H1 (cell line): ENCODE data around the gene NTN5. TPM values are rescaled to one million over a fixed set of nuclear protein-coding genes. Genes with fewer than 3 reads are reported as not detected.

Experiments
- CTCF ChIA-PET: fragments of 300-600 bp; sonication (Branson Sonifier 250); formaldehyde crosslinking; loops from one replicate; lab custom pipeline; 2021; ENCODE audit not compliant: partially characterized antibody; lab: Charles Lee
- POLR2A ChIA-PET: fragments of 300-600 bp; sonication (Branson Sonifier 250); formaldehyde crosslinking; loops from one replicate; lab custom pipeline; 2021; ENCODE audit warnings: inconsistent platforms; ENCODE audit not compliant: partially characterized antibody; lab: Charles Lee
- DNase-seq, 2 experiments: peaks; one replicate each; pipeline versions ENCODE4 v3.0.0 to v3.0.0-alpha.2; 2010 to 2022; ENCODE audit warnings: low spot score in 2 of 2, low read depth in 1 of 2, mixed read lengths in 1 of 2
- FAIRE-seq: peaks from 2 replicates; lab custom pipeline; 2011; peaks lifted over from hg19 to GRCh38; lab: Jason Lieb, UNC
- H2AFZ ChIP-seq: 2 replicates; pipeline ENCODE4 v1.8.1; 2012; ENCODE audit warnings: low read length, inconsistent platforms
- H2AK5ac ChIP-seq: 2 replicates; pipeline ENCODE4 v1.6.1; 2013; ENCODE audit warnings: low read depth, low read length
- H2BK120ac ChIP-seq: replicated peaks from 2 replicates; pipeline ENCODE3; 2013; ENCODE audit warnings: low read depth, low read length, inconsistent platforms
- H2BK12ac ChIP-seq: 2 replicates; pipeline ENCODE4 v1.6.1; 2013; ENCODE audit warnings: low read depth, low read length
- H2BK15ac ChIP-seq: 2 replicates; pipeline ENCODE4 v1.6.1; 2013; ENCODE audit warnings: low read length
- H2BK20ac ChIP-seq: 2 replicates; pipeline ENCODE4 v1.6.1; 2013; ENCODE audit warnings: low read length
- H2BK5ac ChIP-seq: 2 replicates; pipeline ENCODE4 v1.6.1; 2013; ENCODE audit warnings: low read depth, low read length
- H3K14ac ChIP-seq: 2 replicates; pipeline ENCODE4 v1.6.1; 2013; ENCODE audit warnings: inconsistent platforms; ENCODE audit not compliant: insufficient read length
- H3K18ac ChIP-seq: 2 replicates; pipeline ENCODE4 v1.6.1; 2013; ENCODE audit warnings: low read length; ENCODE audit errors: extremely low read depth
- H3K23ac ChIP-seq: 2 replicates; pipeline ENCODE4 v1.6.1; 2013; ENCODE audit warnings: inconsistent platforms; ENCODE audit not compliant: insufficient read length
- H3K23me2 ChIP-seq: 2 replicates; pipeline ENCODE4 v1.6.1; 2013; ENCODE audit warnings: low read depth, low read length
- H3K27ac ChIP-seq: 2 replicates; pipeline ENCODE4 v1.6.1; 2011; ENCODE audit warnings: low read depth, low read length, inconsistent platforms
- H3K27me3 ChIP-seq, 4 experiments: replicated peaks in 1 of 4; 1 replicate in 1 of 4; 2 replicates in 3 of 4; pipeline versions ENCODE4 v1.6.1 to v1.8.1; 2011 to 2013; ENCODE audit warnings: low read length in 3 of 4, mild to moderate bottlenecking in 3 of 4, inconsistent platforms in 2 of 4, mixed read lengths in 2 of 4, moderate library complexity in 1 of 4; ENCODE audit not compliant: control insufficient read depth in 3 of 4, insufficient read depth in 3 of 4; ENCODE audit errors: extremely low read depth in 1 of 4
- H3K36me3 ChIP-seq, 4 experiments: 2 replicates each; pipeline versions ENCODE4 v1.6.1 to v1.8.1; 2011 to 2013; ENCODE audit warnings: mild to moderate bottlenecking in 4 of 4, low read length in 3 of 4, moderate library complexity in 2 of 4, control low read depth in 1 of 4, inconsistent platforms in 1 of 4; ENCODE audit not compliant: insufficient read depth in 4 of 4, control insufficient read depth in 2 of 4
- H3K4ac ChIP-seq: replicated peaks from 2 replicates; pipeline ENCODE3; 2013; ENCODE audit warnings: low read length, low read depth, mixed read lengths, inconsistent platforms; ENCODE audit not compliant: insufficient read length
- H3K4me1 ChIP-seq, 4 experiments: replicated peaks in 1 of 4; 1 replicate in 1 of 4; 2 replicates in 3 of 4; pipeline versions ENCODE4 v1.6.1 to v1.8.1; 2011 to 2013; ENCODE audit warnings: low read length in 3 of 4, inconsistent platforms in 2 of 4, mixed read lengths in 1 of 4; ENCODE audit not compliant: insufficient read depth in 4 of 4, control insufficient read depth in 3 of 4
- H3K4me2 ChIP-seq, 2 experiments: 2 replicates each; pipeline versions ENCODE4 v1.6.1 to v1.8.1; 2011 to 2013; ENCODE audit warnings: low read depth in 2 of 2, low read length in 2 of 2, control low read depth in 1 of 2, inconsistent platforms in 1 of 2, mild to moderate bottlenecking in 1 of 2; ENCODE audit not compliant: insufficient read depth in 1 of 2
- H3K4me3 ChIP-seq, 4 experiments: fragments of 200-600, 300-600 bp in 1 of 4; sonication (generic), shearing (Covaris generic), sonication (Bioruptor Twin) in 1 of 4; 2 replicates each; pipeline versions ENCODE4 v1.5.1 to v1.8.1; 2011 to 2016; ENCODE audit warnings: low read length in 4 of 4, low read depth in 3 of 4, control low read depth in 2 of 4, inconsistent platforms in 2 of 4, mild to moderate bottlenecking in 2 of 4, mixed read lengths in 1 of 4, moderate library complexity in 1 of 4; ENCODE audit not compliant: insufficient read depth in 2 of 4; ENCODE audit errors: extremely low read depth in 1 of 4
- H3K56ac ChIP-seq: replicated peaks from 2 replicates; pipeline ENCODE3; 2013; ENCODE audit warnings: low read depth, mild to moderate bottlenecking, mixed read lengths, low read length, inconsistent platforms; ENCODE audit not compliant: insufficient read length
- H3K79me1 ChIP-seq: 2 replicates; pipeline ENCODE4 v1.6.1; 2013; ENCODE audit warnings: low read depth, low read length, control low read depth
- H3K79me2 ChIP-seq, 2 experiments: 2 replicates each; pipeline versions ENCODE4 v1.6.1 to v1.8.1; 2012 to 2013; ENCODE audit warnings: low read length in 2 of 2, mild to moderate bottlenecking in 2 of 2, inconsistent platforms in 1 of 2; ENCODE audit not compliant: insufficient read depth in 2 of 2, control insufficient read depth in 1 of 2
- H3K9ac ChIP-seq, 4 experiments: replicated peaks in 1 of 4; 1 replicate in 1 of 4; 2 replicates in 3 of 4; pipeline versions ENCODE4 v1.6.1 to v1.8.1; 2011 to 2013; ENCODE audit warnings: low read depth in 3 of 4, low read length in 3 of 4, control low read depth in 2 of 4, mild to moderate bottlenecking in 2 of 4, moderate library complexity in 2 of 4, inconsistent platforms in 1 of 4; ENCODE audit errors: extremely low read depth in 1 of 4
- H3K9me3 ChIP-seq, 2 experiments: 2 replicates each; pipeline versions ENCODE4 v1.6.1 to v1.8.1; 2012 to 2013; ENCODE audit warnings: mild to moderate bottlenecking in 2 of 2, moderate library complexity in 2 of 2, control low read depth in 1 of 2, inconsistent platforms in 1 of 2, low read depth in 1 of 2, low read length in 1 of 2, mixed read lengths in 1 of 2; ENCODE audit not compliant: insufficient read depth in 2 of 2
- H4K20me1 ChIP-seq, 2 experiments: replicated peaks in 1 of 2; 2 replicates each; pipeline versions ENCODE3 to v1.8.1; 2011 to 2013; ENCODE audit warnings: inconsistent platforms in 2 of 2, low read length in 2 of 2, mild to moderate bottlenecking in 1 of 2; ENCODE audit not compliant: insufficient read depth in 2 of 2, control insufficient read depth in 1 of 2
- H4K5ac ChIP-seq: 2 replicates; pipeline ENCODE4 v1.6.1; 2013; ENCODE audit warnings: low read length, low read depth, mixed read lengths, inconsistent platforms; ENCODE audit not compliant: insufficient read length
- H4K8ac ChIP-seq: 2 replicates; pipeline ENCODE4 v1.8.0; 2013; ENCODE audit warnings: mild to moderate bottlenecking, moderate library complexity, low read length, inconsistent platforms; ENCODE audit not compliant: insufficient read depth; ENCODE audit errors: extremely low read depth
- H4K91ac ChIP-seq: replicated peaks from 2 replicates; pipeline ENCODE3; 2013; ENCODE audit warnings: low read length, mixed read lengths, inconsistent platforms; ENCODE audit not compliant: insufficient read length
- CREB1 ChIP-seq: IDR thresholded peaks from 2 replicates; pipeline ENCODE4 v1.6.1; 2012; ENCODE audit warnings: inconsistent platforms
- EGR1 ChIP-seq: IDR thresholded peaks from 2 replicates; pipeline ENCODE4 v1.6.1; 2011; ENCODE audit warnings: low read depth, low read length, borderline replicate concordance
- GABPA ChIP-seq: IDR thresholded peaks from 2 replicates; pipeline ENCODE4 v1.6.1; 2011; ENCODE audit warnings: mild to moderate bottlenecking, low read length, moderate library complexity, borderline replicate concordance; ENCODE audit not compliant: insufficient read depth
- MAX ChIP-seq: IDR thresholded peaks from 2 replicates; pipeline ENCODE4 v1.6.1; 2012; ENCODE audit warnings: inconsistent platforms
- NRF1 ChIP-seq: IDR thresholded peaks from 2 replicates; pipeline ENCODE4 v1.6.1; 2011; ENCODE audit warnings: mild to moderate bottlenecking, low read depth, low read length, improper control_type of control experiment
- POLR2A ChIP-seq, 2 experiments: IDR thresholded peaks; 1 replicate in 1 of 2; 2 replicates in 1 of 2; pipeline ENCODE4 v1.6.1; 2011; ENCODE audit warnings: low read depth in 2 of 2, low read length in 2 of 2, mild to moderate bottlenecking in 2 of 2; ENCODE audit errors: control extremely low read depth in 1 of 2
- RAD21 ChIP-seq, 2 experiments: IDR thresholded peaks in 1 of 2; conservative IDR thresholded peaks in 1 of 2; 2 replicates each; pipeline ENCODE4 v1.6.1; 2011; ENCODE audit warnings: low read depth in 2 of 2, low read length in 2 of 2, improper control_type of control experiment in 1 of 2, inconsistent platforms in 1 of 2, mild to moderate bottlenecking in 1 of 2, moderate library complexity in 1 of 2
- SIN3A ChIP-seq, 2 experiments: IDR thresholded peaks in 1 of 2; conservative IDR thresholded peaks in 1 of 2; 2 replicates each; pipeline ENCODE4 v1.6.1; 2011 to 2012; ENCODE audit warnings: low read length in 2 of 2, improper control_type of control experiment in 1 of 2, low read depth in 1 of 2, mild to moderate bottlenecking in 1 of 2
- TAF1 ChIP-seq: IDR thresholded peaks from 2 replicates; pipeline ENCODE4 v1.6.1; 2011; ENCODE audit warnings: mild to moderate bottlenecking, low read depth, low read length
- TAF7 ChIP-seq: optimal IDR thresholded peaks from 2 replicates; pipeline ENCODE3; 2011; ENCODE audit warnings: low read depth, mild to moderate bottlenecking, inconsistent platforms, low read length, moderate library complexity, borderline replicate concordance
- ZNF274 ChIP-seq: IDR thresholded peaks from 2 replicates; pipeline ENCODE4 v1.7.0; 2012; ENCODE audit warnings: low read length, borderline replicate concordance; ENCODE audit errors: extremely low read depth
- WGBS, 2 experiments: shearing (Covaris generic) in 1 of 2; methylation state at CpG; one replicate each; pipeline versions ENCODE4 v1.1.6 to v1.1.7; 2013 to 2015; ENCODE audit warnings: low lambda C conversion rate in 2 of 2, mixed read lengths in 2 of 2, inconsistent platforms in 1 of 2, low coverage in 1 of 2, missing lambda C conversion rate in 1 of 2; ENCODE audit not compliant: insufficient replicate concordance in 2 of 2, insufficient coverage in 1 of 2, insufficient read length in 1 of 2; ENCODE audit errors: extremely low coverage in 1 of 2, missing lambda C conversion rate in 1 of 2; 5-methylcytosine and 5-hydroxymethylcytosine counted together
- polyA plus RNA-seq, 7 experiments: library from polyadenylated mRNA; depleted of rRNA in 3 of 7; stranded (reverse) in 5 of 7; unstranded in 2 of 7; fragments of >200 nt in 5 of 7; fragments of 200-250 nt in 2 of 7; gene quantifications; 1 replicate in 5 of 7; 2 replicates in 1 of 7; 4 replicates in 1 of 7; pipeline versions ENCODE4 v1.2.1 to v1.2.3, GENCODE V29; 2011 to 2013; ENCODE audit warnings: missing spikeins in 2 of 7, mixed read lengths in 2 of 7
- total RNA-seq: library from RNA; stranded (reverse); fragmentation: NEBNext Ultra II Directional; extraction: Animal tissue kit (Norgen Biotek cat#: 25700); gene quantifications from 2 replicates; pipeline ENCODE4 v1.2.1, GENCODE V29; 2021

NTN5 gene
- total and polyA plus RNA-seq, 2 of the 8 experiments (the other 6 are each of a cell fraction or from before 2014, with no cell fraction given): 0.47 to 0.85 TPM

- Histone ChIP-seq H3K79me1 (no peaks in the 10 kb centered on the region), H3K18ac (peak overlapping the region; percentile 81; the same call in 1 of the 2 replicates), H4K8ac (no peak overlapping the region), H2BK5ac (no peak overlapping the region), H3K79me2 (no peaks in the 10 kb centered on the region), H4K91ac (no peak overlapping the region), H2BK15ac (no peak overlapping the region), H3K23me2 (peaks cover 27% of the 10 kb centered on the region), H2BK20ac (no peak overlapping the region), H2BK12ac (no peak overlapping the region), H4K20me1 (peaks cover 0 to 4% of the 10 kb centered on the region in 2 experiments), H3K4ac (no peak overlapping the region), H3K9ac (peak overlapping the region in 1 of 4 experiments; percentile 53; a peak in 3 of 7 replicates), H2AFZ (no peak overlapping the region), H4K5ac (no peak overlapping the region), H3K36me3 (no peaks in the 10 kb centered on the region), H2AK5ac (no peak overlapping the region), H3K4me1 (peaks cover 9 to 37% (median 29%) of the 10 kb centered on the region in 4 experiments), H3K27ac (no peak overlapping the region), H3K56ac (no peak overlapping the region), H3K4me3 (peak overlapping the region; percentile 58 to 74 (median 66)), H3K9me3 (no peaks in the 10 kb centered on the region), H3K14ac (no peak overlapping the region), H3K23ac (no peak overlapping the region), H3K27me3 (peaks cover 0 to 2% (median 0%) of the 10 kb centered on the region in 4 experiments; a peak in 2 of 7 replicates), H3K4me2 (peak overlapping the region; percentile 94 to 95)
- DNase-seq (peak in 1 of 2 experiments; percentile 84), FAIRE-seq (no peak)
- POLR2A ChIA-PET: interaction anchor here (0.6 to 30.9 kb wide), 3 partner anchors 10 to 265 kb away, joined by 3 to 788 read pairs (median 3); partner anchors contain the start of genes CA11, FAM83E, NUCB1 and RPL18
- peak; percentile 23 for TF ChIP-seq TAF7
- TF ChIP-seq POLR2A (IDR thresholded peaks at IDR 0.05; ENCODE audit: control extremely low read depth in 1 of 2, low read depth in 2 of 2, low read length in 2 of 2): peak in 1 of 2 experiments; percentile 10; a peak in 1 of 3 replicates
- TF ChIP-seq NRF1: peak; percentile 38; the same call in 1 of the 2 replicates
- 0 out of 2 replicates have a peak, but pooled peaks have one; percentile 8 for TF ChIP-seq MAX
- peak in 1 of 2 experiments; percentile 57; a peak in 1 of 4 replicates for TF ChIP-seq SIN3A (conservative IDR thresholded peaks at IDR 0.05 in 1 of 2, IDR thresholded peaks at IDR 0.05 in 1 of 2; ENCODE audit: low read depth in 1 of 2, low read length in 2 of 2)
- TF ChIP-seq RAD21 (IDR thresholded peaks at IDR 0.05 in 1 of 2, conservative IDR thresholded peaks at IDR 0.05 in 1 of 2; ENCODE audit: low read depth in 2 of 2, low read length in 2 of 2): no peak
- peak; percentile 23; the same call in 1 of the 2 replicates for TF ChIP-seq EGR1
- no peak for TF ChIP-seq ZNF274
- TF ChIP-seq GABPA: no peak
- TF ChIP-seq TAF1: peak; percentile 12; the same call in 1 of the 2 replicates
- TF ChIP-seq CREB1: no peak
- TF ChIP-seq, all 59 proteins: peak for 7
- CTCF ChIA-PET: no interaction called here
- H2BK120ac ChIP-seq: no peak overlapping the region
- WGBS, 2 experiments: 19% methylated on average over 7 of the region's 67 CpGs; no CpG with 5 or more reads in 1 of the 2 experiments
Measured at GRCh38 chr19:48635263-48635965, 37.4 kb downstream of the NTN5 start.
